NCI-H748 (cell line): ENCODE results near the gene EXOC7.
A peak's percentile ranks its signal among the peaks of the same experiment; 100 is the strongest.

ENCODE experiments used
- DNase-seq: peaks from one replicate; lab custom pipeline; 2025; ENCODE audit not compliant: unreplicated experiment; lab: John Stamatoyannopoulos, UW

EXOC7 gene

DNA sequence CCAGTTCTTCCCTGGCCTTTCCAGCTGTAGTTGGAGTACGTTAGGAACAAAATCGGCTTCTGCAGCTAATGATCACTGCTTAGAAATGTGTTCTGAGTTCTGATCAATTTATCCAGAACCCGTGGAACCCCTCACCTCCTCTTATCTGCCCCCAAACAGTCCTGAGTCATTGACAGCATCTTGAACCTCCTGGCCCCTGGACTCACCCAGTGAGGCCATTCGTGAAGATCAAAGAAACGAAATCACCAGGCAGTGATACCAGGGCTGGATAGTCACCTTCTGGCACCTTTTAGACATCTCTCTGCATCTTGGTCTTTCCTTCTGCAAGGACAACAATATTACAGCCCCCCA is 17.0 kb upstream of the EXOC7 start:
- DNase-seq: no peak

DNA sequence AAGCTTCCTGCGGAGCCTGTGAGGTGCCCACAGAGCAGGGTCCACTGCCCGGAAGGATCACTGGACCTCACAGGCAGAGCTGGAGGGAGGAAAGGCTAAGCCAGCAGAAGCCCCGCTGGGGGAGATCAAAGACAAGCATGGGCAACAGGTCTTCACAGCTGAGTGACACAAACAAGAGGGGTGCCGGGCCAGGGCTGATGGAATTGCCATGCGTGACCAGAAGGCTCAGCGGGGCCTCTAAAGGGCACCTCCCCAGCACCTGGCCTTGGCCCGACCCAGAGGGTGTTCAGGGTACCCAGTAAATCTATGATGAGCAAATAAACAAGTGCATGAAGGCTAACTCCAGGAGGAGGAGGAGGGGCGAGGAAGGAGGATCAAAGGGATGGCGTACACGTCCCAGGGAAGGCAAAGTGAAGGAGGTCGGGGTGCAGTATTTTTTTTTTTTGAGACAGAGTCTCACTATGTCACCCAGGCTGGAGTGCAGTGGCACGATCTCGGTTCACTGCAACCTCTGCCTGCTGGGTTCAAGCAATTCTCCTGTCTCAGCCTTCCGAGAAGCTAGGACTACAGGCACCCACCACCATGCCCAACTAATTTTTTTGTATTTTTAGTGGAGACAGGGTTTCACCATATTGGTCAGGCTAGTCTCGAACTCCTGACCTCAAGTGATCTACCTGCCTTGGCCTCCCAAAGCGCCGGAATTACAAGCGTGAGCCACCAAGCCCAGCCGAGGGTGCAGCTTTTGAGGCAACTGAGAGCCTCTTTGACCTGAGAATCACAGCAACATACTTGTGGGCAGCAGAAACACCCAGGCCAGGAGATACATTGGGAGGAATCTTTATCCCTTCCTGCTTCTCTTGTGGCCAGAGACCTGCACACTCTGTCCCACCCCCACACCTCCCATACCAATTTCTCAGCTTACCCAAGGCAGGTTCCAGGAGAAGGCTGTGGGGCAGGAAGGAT is 16.1 kb upstream of the EXOC7 start:
- DNase-seq: no peak

DNA sequence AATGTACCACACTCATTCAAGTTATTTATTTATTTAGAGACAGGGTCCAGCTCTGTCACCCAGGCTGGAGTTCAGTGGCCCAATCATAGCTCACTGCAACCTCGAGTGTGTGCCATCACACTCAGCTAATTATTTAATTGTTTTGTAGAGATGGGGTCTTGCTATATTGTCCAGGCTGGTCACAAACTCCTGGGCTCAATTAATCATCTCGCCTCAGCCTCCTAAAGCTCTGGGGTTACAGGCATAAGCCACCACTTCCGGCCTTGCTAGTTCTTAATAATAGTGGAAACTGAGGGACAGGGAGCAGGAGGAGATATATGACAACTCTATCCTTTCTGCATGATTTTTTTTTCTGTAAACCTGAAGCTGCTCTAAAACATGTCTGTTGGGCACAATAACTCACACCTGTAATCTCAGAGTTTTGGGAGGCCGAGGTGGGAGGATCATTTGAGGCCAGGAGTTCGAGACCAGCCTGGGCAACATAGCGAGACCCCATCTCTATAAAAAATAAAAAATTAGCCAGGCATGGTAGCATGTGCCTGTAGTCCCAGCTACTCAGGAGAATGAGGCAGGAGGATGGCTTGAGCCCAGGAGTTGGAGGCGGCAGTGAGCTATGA is 11.7 kb upstream of the EXOC7 start:
- DNase-seq: no peak

- no peak for DNase-seq
These were observed 8.4 kb upstream of the EXOC7 start for GRCh38 chr17:76111956-76112355.

- peak; percentile 22 for DNase-seq
These were observed 3.9 kb upstream of the EXOC7 start for GRCh38 chr17:76107509-76107908.

GRCh38 chr17:76106703-76107102 is 3.1 kb upstream of the EXOC7 start:
- no peak for DNase-seq

GRCh38 chr17:76104896-76105231 is 1.3 kb upstream of the EXOC7 start:
- no peak for DNase-seq

DNA sequence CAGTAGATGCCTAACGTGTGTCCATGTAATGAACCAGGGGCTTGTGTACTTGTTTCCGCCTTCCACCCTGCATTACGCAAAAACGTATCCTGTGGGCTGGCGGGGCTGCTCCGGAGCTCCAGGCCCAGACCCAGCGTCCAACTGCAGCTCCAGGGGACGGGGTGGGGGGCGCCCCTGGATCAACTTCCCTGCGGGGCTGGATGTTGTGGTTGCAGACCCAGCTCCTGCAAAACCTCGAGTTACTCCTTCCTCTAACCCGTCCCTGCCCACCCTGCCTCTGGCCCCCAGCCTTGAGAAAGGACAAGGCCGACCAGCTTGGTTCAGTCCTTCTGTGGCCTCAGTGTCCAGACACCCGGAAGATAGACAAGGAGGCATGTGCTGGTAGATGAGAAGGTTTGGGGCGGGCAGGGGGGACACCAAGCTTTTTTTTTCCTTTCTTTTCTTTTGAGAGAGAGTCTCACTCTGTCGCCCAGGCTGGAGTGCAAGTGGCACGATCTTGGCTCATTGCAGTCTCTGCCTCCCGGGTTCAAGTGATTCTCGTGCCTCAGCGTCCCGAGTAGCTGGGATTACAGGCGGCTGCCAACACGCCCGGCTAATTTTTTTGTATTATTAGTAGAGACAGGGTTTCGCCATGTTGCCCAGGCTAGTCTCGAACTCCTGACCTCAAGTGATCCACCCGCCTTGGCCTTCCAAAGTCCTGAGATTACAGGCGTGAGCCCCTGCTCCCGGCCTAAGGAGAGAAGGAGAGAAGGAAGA is 731 bp upstream of the EXOC7 start:
- DNase-seq: no peak

GRCh38 chr17:76102944-76103273 is 678 bp downstream of the EXOC7 start:
- DNase-seq: no peak

DNA sequence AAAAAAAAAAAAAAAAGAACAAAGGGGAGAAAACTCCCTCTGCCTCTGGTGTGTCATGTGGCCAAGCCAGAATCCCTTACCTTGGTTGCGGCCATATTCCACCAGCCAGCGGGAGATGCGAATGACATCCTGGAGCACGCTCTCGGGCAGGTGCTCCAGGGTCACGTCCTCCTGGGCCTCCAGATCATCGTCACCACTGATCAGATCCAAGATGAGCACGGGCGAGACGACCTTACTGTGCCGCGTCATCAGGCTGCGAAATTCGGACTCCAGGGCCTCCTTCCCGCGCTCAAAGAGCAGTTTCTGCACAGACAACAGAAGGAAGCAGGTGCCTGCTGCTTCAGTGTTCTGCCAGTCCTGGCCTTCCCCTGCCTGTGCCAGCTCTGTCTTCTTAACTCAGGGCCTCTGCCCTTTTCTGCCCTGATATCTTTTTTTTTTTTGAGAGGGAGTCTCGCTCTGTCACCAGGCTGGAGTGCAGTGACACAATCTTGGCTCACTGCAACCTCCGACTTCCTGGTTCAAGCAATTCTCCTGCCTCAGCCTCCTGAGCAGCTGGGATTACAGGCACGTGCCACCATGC is 5.8 kb downstream of the EXOC7 start:
- DNase-seq: no peak

DNA sequence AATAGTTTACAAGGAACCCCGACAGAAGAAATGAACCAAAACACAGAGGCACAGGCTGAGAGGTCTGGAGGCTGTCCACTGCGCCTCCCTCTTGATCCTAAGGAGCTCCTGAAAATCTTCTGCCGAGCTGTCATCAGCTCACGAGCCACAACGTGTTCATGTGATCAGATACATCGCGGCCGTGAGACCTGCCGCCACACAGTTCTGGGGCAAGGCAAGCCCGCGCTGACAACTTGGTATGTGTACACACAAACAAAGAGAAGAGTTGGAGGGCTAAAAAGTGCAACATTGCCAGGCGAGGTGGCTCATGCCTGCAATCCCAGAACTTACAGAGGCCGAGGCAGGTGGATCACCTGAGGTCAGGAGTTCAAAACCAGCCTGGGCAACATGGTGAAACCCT is 7.6 kb downstream of the EXOC7 start:
- DNase-seq: no peak

DNA sequence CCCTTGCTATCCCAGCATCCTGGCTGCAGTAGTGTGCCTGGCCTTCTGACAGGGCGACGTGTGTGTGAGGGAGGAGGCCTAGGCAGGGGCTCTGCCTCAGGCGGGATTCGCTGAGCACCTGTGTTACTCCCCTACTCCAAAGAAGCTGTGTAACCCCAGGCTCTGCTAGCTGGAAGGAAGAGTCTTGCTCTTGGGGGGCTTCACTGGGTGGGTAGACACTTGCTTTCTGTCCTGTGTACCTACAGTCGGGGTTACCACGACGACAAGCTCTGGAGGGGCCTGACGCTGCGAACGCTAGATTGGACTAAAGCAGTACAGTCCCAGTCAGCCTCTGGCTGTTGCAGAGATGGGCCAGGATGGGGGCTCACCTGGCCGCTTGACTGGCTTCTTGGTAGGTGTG is 9.5 kb downstream of the EXOC7 start:
- no peak for DNase-seq

DNA sequence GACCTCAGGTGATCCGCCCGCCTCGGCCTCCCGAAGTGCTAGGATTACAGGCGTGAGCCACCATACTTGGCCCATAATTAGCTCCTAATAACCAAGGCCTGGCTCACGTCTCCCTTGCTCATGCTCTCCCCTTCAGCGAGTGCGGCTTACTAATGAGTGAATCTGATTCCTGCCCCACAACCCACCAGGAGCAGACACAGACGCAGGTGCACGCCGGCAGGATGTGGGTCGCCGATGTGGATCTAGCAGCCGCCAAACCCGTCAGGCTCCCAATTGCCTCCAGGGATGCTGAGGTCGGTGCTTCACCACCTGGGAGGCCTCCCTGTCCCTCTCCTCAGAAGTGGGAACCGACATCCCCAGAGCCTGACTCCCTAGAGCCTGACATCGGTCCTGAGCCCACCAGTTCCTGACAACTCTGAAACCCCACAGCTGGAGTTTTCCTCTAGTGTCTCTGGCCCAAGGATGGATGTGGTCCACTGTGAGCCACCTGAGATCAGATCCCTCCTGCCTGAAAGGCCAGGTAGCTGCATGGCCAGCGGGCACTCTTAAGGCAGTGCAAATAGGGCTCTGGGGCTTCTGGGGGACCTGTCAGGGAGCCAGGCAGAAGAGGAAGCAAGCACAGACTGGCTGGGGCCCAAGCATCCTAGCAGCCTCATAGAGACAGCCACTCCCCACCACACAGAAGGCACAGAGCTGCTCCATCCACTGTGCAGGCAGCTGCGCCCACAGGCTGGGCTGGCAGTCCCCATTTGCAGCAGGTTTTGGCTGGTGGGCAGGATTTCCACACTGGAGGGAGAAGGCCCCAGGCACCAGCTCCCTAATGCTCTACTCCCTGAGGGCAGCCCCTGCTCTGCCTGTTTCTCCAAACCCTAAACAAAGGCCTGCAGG is 10.8 kb downstream of the EXOC7 start:
- no peak for DNase-seq

- no peak for DNase-seq
These were observed 11.9 kb downstream of the EXOC7 start for GRCh38 chr17:76091526-76092286.

DNA sequence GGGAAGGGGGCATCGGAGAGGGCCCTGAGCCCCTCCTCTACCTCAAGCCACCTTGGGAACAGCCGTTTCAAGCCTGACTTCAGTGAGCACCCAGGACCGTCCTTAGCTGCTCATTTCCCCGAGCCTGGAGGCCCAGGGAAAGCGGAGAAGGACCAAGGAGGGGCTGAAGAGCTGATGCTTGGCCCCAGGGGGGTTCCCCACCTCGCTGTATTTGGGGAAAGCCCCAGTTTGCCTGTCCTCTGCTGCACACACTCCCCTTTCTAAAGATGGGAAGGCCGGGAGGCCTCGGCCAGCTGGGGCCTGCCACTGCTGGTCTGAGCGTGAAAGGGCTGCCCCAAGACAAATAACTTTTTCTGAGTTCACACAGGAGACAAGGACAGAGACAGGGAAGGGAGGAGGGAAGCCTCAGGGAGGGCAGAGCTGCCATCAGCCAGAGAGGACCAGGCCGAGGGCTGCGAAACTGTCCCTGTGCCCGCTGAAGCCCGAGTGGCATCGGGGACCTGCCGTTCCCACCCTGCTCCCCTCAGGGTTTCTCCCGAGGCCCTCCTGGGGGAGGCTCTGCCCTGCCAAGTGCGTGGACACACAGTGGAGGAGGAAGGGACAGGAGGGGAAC is 13.0 kb downstream of the EXOC7 start:
- no peak for DNase-seq

DNA sequence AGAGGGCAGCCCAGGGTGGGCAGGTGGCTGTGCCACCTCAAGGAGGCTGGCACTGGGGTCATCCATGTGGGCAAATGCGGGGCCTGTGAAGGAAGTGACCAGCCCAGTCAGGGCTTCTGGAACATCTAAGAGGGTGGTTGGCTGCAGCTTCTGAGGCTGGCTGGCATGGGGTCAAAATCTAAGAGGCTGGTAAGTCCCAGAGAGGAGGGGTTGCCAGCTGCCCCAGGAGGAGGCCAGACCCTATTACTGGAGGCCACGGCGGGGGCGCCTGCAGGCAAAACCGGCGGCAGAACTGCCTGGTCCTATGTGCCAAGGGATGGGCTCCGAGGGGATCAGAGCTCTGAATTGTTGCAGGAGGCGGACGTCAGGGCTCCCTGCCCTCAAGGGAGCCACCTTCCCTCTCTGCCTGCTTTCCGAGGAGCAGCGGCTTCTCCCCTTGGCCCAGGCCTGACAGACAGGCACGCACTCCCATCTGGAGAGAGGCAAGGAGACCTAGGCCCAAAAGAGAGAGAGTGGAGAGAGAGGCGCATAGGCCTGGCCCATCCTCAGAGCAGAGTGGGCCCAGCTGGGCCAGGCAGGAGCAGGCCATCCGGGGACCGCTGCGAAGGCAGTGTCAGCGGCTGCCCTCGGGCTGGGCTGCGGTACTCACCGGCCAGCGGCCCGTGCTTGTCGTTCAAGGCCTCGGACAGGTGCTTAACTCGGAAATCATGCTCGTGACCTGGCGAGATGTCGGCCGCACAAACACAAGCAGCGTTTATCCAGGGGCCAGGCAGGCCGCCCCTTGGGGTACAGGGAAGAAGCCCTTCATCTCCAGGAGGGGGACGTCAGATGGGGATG is 13.7 kb downstream of the EXOC7 start:
- DNase-seq: no peak

DNA sequence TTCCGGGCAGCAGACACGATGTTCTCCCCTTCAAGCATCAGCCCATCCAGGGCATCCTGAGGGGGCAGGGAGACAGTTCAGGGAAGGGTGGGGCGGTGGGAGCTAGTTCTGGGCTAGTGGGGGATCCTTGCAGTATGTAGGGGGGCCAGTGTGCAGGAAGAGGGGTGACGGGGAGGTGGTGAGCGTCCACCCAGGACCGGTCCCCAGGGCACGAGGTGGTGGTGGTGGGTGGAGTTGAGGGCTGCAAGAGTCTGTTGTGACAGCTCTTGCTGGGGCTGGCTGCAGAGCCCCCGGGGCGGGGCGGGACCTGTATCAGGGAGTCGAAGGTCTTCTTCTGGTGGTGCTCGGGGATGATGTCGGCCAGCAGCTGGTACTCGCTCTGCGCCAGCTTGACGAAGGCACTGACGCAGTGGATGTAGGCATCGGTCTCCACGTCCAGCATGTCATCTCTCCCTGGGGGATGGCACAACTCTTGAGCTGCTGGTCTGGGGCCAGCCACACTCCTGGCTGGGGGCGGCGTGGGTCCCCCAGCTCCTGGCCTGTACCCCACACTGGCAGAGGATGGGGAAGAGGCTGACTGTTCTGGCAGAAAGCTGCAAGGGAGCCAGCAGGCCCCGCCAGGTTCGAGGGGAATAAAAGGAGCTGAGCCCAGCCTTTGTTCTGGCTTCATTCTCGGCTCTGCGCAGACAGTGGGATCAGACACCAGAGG is 14.6 kb downstream of the EXOC7 start:
- no peak for DNase-seq
